Measurements from ENCODE around the gene CFAP119. TPM values are rescaled to one million over a fixed set of nuclear protein-coding genes. Genes with fewer than 3 reads are reported as not detected.

The CFAP119 gene
- total RNA-seq, 1 donor = 1.3 TPM

- TF ChIP-seq CTCF (IDR thresholded peaks at IDR 0.05; ENCODE audit: insufficient read depth, low read depth, low read length) = peak; percentile 9
- DNase-seq (ENCODE audit: low read depth) = no peak
- H3K4me3 ChIP-seq (ENCODE audit: low read depth, low read length) = no peak overlapping the region
Measured at GRCh38 chr16:30797670-30798309, 35.9 kb upstream of the CFAP119 start.

DNA sequence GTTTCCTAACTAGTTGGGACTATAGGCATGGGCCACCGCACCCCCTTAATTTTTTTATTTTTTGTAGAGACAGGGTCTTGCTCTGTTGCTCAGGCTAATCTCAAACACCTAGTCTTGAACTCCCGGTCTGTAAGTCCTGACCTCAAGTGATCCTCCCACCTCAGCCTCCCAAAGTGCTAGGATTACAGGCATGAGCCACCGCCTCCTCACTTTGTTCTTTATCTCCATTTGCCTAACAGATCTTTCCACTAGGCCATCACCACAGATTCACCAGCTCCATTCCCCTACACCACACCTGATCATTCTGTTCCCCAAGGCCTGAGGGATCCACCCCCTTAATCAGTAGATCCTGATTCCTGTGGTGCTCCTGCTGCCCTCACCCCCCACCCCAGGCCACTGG is 32.8 kb upstream of the CFAP119 start:
- no peak overlapping the region for H3K4me3 ChIP-seq (ENCODE audit: low read depth, low read length)
- no peak for TF ChIP-seq CTCF (IDR thresholded peaks at IDR 0.05; ENCODE audit: insufficient read depth, low read depth, low read length)
- DNase-seq (ENCODE audit: low read depth) = no peak

DNA sequence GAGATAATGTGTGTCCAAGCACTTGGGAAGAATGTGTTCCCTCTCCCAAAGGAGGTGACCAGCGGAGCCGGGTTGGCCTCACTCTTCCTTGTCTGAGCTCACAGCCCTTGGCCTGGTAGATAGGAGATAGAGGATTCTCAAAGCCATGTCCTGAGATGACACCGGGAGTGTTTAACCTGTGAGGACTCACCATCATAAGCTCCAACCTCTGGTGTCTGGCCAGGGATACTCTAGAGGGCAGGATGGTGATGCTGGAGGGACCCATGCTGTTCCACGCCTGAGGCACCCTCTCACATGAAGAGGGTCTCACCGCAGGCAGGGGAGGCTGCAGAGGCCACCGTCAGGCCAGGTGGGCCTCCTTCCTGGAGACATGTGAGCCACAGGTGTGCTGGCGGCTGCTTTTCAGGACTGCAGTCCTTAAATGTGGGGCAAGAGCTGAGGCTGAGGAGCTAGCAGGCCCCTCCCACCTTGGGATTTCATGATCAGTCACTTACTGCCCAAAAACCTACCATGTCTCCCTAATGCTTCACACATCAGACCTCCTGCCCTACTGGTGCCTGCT is 31.7 kb upstream of the CFAP119 start:
- H3K4me3 ChIP-seq (ENCODE audit: low read depth, low read length) = no peak overlapping the region
- DNase-seq (ENCODE audit: low read depth) = no peak
- TF ChIP-seq CTCF (IDR thresholded peaks at IDR 0.05; ENCODE audit: insufficient read depth, low read depth, low read length) = no peak

- TF ChIP-seq CTCF (IDR thresholded peaks at IDR 0.05; ENCODE audit: insufficient read depth, low read depth, low read length) = no peak
- DNase-seq (ENCODE audit: low read depth) = no peak
- peak overlapping the region; percentile 96 for H3K4me3 ChIP-seq (ENCODE audit: low read depth, low read length)
Measured at GRCh38 chr16:30787613-30788378, 25.9 kb upstream of the CFAP119 start.

DNA sequence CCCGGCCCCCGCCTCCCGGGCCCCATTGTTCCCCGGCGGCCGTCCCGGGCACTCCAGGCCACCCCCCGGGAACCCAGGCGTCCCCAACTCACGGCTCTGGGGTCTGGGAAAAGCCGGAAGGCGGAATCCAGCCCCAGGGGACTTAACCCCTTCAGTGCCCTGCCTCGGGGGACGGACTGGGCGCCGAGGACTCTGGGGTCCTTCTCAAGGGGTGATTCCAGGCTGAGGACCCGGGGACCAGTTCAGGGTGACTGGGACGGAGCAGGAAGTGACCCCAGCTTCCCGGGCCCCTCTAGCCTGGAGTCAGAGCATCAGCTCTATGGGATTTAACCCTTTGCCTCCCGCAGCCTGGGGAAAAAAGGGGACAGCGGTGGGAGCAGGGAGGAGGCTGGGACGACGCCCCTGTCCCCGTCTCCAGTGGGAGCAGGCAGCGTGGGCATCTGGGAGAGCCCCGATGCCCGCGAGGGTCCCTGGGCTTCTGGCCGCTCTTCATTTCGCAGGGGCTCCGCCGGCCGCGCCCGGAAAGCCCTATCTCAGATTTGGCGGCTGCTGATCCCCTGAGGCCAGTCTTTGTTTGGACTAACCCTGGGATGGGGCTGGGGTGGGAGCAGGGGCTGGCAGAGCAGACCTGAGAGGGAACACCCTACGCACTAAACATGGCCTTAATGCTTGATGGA is 25.2 kb upstream of the CFAP119 start, which contains the start of gene ZNF629:
ZNF629 (minus strand) TSS at position 270 of the 677 bp plus-strand sequence. CDS start 2,723 bp downstream, outside the sequence.
- no peak for TF ChIP-seq CTCF (IDR thresholded peaks at IDR 0.05; ENCODE audit: insufficient read depth, low read depth, low read length)
- DNase-seq (ENCODE audit: low read depth) = peak; percentile 70
- H3K4me3 ChIP-seq (ENCODE audit: low read depth, low read length) = peak within 1 kb of the TSS; percentile 96

GRCh38 chr16:30786115-30786935 is 24.5 kb upstream of the CFAP119 start:
- peak; percentile 68 for DNase-seq (ENCODE audit: low read depth)
- no peak for TF ChIP-seq CTCF (IDR thresholded peaks at IDR 0.05; ENCODE audit: insufficient read depth, low read depth, low read length)
- peak overlapping the region; percentile 96 for H3K4me3 ChIP-seq (ENCODE audit: low read depth, low read length)

Data from fibroblast of villous mesenchyme (primary cell).